Body of pancreas (tissue), 4 donors: ENCODE measurements around the gene TUBGCP5. TPM values are rescaled to one million over a fixed set of nuclear protein-coding genes. Genes with fewer than 3 reads are reported as not detected.

Source experiments
- ATAC-seq: fragments of 150-250 bp; one replicate; pipeline ENCODE4 v1.9.1; 2016
- DNase-seq, 4 donors: peaks; one replicate each; pipeline ENCODE4 v3.0.0-alpha.2; 2019
- H3K27ac ChIP-seq, 4 donors: fragments of 200-600 bp; sonication (generic); 1 replicate in 3 of 4; 2 replicates in 1 of 4; pipeline versions ENCODE4 v1.5.1 to v1.6.1; 2016 to 2019; ENCODE audit warnings: mild to moderate bottlenecking in 1 of 4, mixed read lengths in 1 of 4, moderate library complexity in 1 of 4
- H3K27me3 ChIP-seq, 2 donors: fragments of 200-600 bp; sonication (generic); one replicate each; pipeline ENCODE4 v1.6.0; 2016; ENCODE audit warnings: mild to moderate bottlenecking in 1 of 2
- H3K36me3 ChIP-seq, 2 donors: fragments of 200-600 bp; sonication (generic); replicated peaks in 1 of 2; 2 replicates each; pipeline ENCODE4 v1.5.1; 2016; ENCODE audit warnings: low read depth in 2 of 2; ENCODE audit not compliant: insufficient read depth in 1 of 2
- H3K4me1 ChIP-seq: fragments of 200-600 bp; sonication (generic); one replicate; pipeline ENCODE4 v1.6.0; 2016
- H3K4me3 ChIP-seq, 2 donors: fragments of 200-600 bp; sonication (generic); 1 replicate in 1 of 2; 2 replicates in 1 of 2; pipeline ENCODE4 v1.5.1; 2016 to 2019
- H3K9me3 ChIP-seq, 3 donors: fragments of 200-600 bp; sonication (generic); 1 replicate in 2 of 3; 2 replicates in 1 of 3; pipeline ENCODE4 v1.5.1; 2016
- CTCF ChIP-seq, 7 experiments: fragments of 450-650 bp in 4 of 7; fragments of 200-600 bp in 3 of 7; sonication (generic) in 3 of 7; IDR thresholded peaks; one replicate each; pipeline ENCODE4 v1.5.1; 2016 to 2019; ENCODE audit warnings: antibody characterized with exemption in 7 of 7
- WGBS, 2 donors: methylation state at CpG; one replicate each; pipeline ENCODE4 v1.1.5; 2017; 5-methylcytosine and 5-hydroxymethylcytosine counted together
- intact Hi-C: fragments of 100-400 bp; cut with DNase I; formaldehyde crosslinking; loops from one replicate; pipeline ENCODE4 v1.15.1; 2023
- total RNA-seq, 2 donors: library from RNA; depleted of rRNA; stranded (reverse); fragments of >200 nt; gene quantifications; one replicate each; pipeline ENCODE4 v1.1.0, GENCODE V29; 2016

TUBGCP5 gene
- total RNA-seq, 2 donors from 2014 or later, result 12.2 to 12.7 TPM

GRCh38 chr15:22950256-22950990, 88.9 kb downstream of the TUBGCP5 start:
- 82 to 92% methylated on average over 25 of the region's 25 CpGs for WGBS, 2 donors
- peaks cover 41% of the 10 kb centered on the region for H3K4me1 ChIP-seq
- no peaks in the 10 kb centered on the region for H3K27me3 ChIP-seq
- intact Hi-C loops, result no loop called here
- H3K4me3 ChIP-seq, result no peak overlapping the region
- TF ChIP-seq CTCF (IDR thresholded peaks at IDR 0.05), result no peak
- H3K27ac ChIP-seq, result peak overlapping the region in 2 of 4 donors; percentile 21 to 30
- no peaks in the 10 kb centered on the region for H3K9me3 ChIP-seq
- DNase-seq (peak in 2 of 4 donors; percentile 22 to 28), ATAC-seq (no peak)
- H3K36me3 ChIP-seq, result peaks cover 0 to 2% of the 10 kb centered on the region in 2 donors

Other genes starting within 250 kb of the TUBGCP5 start
- 10 to 100 TPM; 21.8 to 37.2 TPM for gene NIPA2, start 200.9 kb downstream of the TUBGCP5 start, total RNA-seq
- 10 to 100 TPM; 68.5 to 68.6 TPM for gene CYFIP1, start 59.2 kb downstream of the TUBGCP5 start, total RNA-seq
- not detected for gene GOLGA6L1, start 97.3 kb upstream of the TUBGCP5 start, total RNA-seq